ENCODE data around the gene ARHGEF4.

The ARHGEF4 gene

DNA sequence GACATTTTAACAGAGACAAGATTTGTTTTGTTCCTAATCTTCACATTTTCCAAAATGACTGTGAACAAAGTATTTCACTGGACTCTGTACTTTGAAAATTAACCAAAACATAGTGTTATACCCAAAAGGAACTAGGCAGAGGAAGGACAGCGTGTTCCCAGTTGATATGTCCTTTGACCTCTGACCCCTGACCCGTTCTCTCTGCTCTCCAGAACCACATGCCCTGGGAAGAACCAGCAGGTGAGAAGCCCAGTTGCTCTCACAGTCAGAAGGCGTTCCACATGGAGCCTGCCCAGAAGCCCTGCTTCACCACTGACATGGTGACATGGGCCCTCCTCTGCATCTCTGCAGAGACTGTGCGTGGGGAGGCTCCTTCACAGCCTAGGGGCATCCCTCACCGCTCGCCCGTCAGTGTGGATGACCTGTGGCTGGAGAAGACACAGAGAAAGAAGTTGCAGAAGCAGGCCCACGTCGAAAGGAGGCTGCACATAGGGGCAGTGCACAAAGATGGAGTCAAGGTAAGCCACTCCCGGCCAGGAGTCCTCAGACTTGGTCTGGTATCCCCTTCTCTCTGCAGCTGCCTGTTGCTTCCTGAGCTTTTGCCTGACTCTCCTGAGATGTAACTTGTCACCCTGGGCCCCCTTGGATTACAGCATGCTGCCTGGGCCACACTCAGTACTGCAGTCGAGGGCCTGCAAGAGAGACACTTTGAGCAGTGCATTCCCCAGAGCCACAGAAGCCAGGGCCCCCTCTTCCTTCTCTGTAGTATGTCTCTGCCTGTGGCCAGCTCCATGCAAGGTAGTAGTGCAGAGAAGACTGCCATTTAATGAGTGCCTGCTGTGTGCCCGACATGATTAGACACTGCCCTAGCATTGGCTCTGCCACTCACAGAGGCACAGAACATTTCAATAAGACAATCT lies 94.3 kb downstream of the ARHGEF4 start:
- DNase-seq, result no peak

DNA sequence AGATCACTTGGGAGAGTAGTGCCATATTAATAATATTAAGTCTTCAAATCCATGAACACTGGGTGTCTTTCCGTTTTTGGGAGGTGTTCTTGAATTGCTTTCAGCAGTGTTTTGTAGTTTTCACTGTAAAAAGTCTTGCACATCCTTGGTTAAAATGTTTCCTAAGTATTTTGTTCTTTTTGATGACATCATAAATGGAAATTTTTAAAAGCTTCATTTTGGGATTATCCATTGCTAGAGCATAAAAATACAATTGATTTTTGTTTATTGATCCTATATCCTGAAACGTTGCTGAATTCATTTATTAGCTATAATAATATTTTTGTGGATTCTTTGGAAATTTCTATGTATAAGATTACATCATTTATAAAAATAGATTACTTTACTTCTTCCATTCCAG lies 96.8 kb downstream of the ARHGEF4 start:
- no peak for DNase-seq

DNA sequence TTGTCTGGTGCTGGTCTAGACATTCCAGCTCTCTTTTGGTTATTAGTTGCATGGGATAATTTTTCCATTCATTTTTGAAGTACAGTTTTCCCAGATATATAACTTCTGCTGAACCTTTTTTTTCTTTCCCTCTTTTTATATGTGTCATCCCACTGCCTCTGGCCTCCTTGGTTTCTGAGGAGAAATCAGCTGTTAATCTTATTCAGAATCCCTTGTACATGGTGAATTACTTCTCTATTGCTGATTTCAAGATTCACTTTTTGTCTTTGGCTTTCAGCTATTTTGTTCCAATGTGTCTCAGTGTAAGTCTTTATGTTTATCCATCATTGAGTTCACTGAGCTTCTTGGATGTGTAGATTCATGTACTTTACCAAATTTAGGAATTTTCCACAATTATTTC lies 99.7 kb downstream of the ARHGEF4 start:
- DNase-seq, result no peak

DNA sequence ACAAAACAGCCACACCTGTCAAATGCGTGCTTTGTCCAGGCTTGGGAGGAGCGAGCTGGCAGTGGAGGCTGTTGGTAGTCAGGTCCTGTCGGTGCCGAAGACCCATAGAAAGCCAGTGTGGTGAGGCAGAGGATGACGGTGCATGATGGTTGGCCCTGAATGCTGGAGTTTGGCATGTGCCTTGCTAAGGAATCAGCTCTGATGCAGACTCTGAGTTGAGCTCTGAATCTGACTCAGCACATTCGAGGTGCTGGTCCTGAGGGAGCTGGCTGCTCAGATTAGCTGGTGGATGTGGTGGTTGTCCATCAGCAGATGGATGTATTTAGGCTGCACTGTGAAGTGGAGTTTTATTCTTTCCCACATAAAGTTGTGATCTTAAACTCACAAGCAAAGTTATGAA lies 111.3 kb downstream of the ARHGEF4 start:
- no peak for DNase-seq

DNA sequence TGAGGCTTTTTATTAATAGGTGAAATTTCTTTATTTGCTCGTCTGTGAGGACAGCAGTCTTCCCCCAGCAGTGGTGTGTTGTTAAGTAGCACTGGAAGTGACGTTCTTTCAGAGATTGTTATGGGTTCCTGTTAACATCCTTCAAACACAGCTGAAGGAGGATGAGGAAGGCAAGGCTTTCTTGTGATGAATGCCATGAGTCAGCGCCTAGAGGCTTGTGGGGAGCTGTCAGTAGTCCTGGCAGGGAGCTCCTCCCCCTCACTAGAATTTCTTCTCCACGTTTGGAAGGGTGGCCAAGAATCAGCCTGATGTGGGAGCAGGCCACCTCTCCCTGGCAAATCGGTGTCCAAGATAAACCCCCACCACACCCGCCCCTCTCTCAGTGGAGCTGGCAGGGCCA lies 113.2 kb downstream of the ARHGEF4 start:
- no peak for DNase-seq

DNA sequence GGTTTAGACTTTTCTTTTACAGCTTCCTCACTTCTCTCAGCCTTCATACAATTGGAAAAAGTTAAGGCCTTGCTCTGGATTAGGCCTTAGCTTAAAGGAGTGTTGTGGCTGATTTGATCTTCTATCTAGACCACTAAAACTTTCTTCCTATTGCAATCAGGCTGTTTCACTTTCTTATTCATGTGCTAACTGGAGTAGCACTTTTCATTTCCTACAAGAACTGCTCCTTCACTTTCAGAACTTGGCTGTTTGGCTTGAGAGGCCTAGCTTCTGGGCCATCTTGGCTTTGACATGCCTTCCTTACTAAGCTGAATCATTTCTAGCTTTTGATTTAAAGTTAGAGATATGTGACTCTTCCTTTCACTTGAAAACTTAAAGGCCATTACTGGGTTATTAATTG lies 114.3 kb downstream of the ARHGEF4 start:
- no peak for DNase-seq

DNA sequence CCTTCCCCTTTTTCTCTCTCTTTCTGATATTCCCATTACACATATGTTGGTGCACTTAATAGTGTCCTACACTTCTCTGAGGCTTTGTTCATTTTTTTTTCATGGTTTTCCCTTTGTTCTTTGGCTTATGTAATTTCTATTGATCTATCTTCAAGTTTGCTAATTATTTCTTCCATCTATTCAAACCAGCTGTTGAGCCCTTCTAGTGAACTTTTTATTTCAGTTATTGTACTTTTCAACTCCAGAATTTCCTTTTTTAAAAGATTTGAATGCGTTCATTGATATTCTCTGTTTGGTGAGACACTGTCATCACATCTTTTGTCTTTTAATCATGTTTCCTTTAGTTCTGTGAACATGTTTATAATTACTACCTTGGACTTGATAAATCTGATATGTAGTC lies 118.2 kb downstream of the ARHGEF4 start:
- no peak for DNase-seq

DNA sequence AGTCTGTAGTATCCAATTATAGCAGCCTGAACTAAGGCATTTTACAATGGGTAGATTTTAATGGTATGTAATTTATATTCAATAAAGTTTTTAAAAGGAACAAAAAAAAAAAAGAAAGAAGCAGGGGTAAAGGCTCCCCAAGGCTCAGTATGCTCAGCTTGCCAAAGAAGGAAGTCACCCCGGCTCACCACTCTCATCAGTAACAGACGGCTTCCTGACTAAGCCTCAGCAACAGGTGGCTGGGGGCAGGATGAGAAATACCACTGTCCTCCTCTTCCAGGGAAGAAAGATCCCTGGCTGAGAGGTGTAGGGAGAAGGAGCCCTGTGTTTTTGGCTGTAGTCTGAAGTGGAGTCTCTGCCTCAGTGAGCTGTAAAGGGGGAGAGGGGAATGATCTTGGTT lies 121.2 kb downstream of the ARHGEF4 start:
- no peak for DNase-seq

DNA sequence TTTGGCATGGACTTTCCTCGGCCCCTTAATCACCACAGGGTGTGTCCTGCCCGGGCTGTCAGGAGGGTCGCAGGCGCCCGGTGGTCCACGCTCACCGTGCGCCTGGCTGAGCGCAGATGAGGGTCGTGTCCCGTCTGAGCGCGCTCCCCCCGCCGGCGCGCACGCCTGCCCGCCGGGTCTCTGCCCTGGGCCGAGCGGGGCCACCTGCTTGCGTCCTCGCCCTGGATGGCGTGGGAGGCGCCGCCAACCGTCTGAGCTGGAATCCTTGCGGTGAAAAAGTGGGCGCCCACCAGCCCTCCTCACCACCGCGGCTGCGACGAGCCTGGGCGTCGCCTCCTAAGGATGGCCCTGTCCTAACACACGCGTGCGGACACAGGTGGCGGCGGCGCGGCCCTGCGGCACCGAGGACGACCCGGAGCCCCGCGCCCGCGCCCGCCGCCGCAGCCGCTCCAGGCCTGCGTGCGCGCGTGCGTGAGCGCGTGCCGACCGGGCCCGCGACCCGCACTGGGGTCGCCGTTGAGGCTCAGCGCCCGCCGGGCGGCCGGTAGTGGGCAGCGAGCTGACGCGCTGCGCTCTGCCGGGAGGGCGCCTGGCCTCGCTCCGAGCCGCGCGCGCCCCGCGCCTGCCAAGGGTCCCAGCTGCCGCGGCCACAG lies 126.6 kb downstream of the ARHGEF4 start:
- no peak for DNase-seq

DNA sequence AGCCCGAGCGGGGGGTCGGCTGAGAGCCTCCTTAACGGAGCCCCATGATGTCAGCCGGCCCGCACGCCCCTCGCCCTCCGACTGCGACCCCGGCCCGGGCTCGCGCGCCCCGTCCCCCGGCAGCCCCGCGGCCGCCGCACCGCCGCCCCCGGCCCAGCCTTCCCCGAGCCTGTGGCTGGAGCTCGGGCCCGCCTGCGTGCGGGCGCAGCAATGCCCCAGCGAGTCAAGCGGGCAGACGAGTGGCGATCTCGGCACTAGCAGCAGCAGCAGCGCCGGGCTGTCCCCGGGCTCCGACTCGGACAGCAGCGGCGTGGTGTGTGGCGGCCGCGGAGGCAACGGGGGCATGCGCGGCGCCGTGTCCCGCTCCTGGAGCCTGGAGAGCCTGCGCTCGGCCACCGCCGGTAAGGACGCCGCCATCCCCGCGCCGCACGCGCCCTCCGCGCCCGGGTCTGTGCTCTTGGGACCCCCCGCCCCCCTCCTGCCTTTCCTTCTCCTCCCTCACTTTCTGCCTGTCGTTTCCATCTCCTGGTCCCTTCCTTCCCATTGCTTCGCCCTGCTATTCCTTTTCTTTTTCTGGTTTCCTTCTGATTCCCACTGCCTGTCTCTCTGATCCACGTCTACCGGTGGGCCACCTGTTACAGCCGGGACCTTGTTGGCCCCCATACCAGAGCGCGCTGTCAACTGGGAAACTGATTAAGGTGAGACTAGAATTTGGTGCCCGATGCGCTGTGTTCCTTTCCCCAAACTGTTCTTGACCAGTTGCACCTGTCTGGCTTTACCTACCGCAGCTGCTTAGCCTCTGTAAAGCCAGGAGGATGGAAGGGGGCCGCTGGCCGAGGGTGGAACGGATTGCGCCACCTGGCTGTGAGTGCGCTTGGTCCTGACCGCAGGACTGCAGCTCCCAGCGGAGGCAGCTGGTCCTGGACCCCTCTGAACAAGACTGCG lies 127.4 kb downstream of the ARHGEF4 start:
- DNase-seq, result no peak

DNA sequence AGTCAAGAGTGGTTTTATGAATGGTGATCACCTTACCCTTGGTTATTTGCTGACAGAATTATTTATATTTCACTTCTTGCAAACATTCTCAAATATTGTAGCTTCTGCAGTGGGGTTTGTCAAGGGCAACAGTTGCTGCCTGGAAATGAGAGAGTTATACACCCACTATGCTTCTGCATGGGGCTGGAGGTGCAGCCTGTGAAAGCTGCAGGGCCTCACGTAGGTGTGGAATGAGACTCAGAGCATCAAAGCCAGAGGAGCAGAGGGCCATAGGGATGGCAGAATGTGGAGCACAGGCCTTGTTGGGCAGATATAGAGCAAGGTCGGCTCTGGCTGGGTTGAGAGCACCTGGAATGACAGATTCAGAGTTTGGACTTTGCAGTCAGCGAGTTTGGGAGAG lies 128.2 kb downstream of the ARHGEF4 start:
- DNase-seq, result no peak

DNA sequence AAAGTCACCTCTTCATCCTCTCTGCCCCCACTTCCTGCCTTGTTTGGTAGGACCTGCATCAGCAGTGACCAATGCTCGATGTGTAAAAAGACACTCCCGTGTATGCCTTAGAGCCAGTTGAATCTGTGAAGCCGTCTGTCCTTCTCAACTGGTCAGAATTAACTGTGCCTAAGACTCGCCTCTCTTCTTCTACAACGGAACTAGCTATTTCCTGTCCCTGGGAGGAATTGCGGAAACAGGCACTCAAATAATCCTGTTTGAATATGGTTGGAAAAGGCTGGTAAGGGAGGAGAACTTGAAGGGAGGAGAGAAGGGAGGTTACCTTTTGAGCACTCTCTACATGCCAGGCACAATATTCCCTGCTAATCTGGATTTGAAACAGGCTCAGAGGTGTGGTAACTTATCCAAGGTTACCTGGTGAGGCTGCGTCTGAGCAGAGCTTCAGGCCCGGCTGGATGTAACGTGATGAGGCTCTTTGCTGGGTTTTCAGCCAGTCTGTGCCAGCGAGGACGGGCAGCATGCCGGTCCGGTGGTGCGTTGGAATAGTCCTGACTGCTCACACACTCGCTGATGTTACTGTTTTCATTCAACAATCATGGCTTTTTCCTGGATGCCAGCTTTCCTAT lies 129.5 kb downstream of the ARHGEF4 start:
- DNase-seq, result no peak

DNA sequence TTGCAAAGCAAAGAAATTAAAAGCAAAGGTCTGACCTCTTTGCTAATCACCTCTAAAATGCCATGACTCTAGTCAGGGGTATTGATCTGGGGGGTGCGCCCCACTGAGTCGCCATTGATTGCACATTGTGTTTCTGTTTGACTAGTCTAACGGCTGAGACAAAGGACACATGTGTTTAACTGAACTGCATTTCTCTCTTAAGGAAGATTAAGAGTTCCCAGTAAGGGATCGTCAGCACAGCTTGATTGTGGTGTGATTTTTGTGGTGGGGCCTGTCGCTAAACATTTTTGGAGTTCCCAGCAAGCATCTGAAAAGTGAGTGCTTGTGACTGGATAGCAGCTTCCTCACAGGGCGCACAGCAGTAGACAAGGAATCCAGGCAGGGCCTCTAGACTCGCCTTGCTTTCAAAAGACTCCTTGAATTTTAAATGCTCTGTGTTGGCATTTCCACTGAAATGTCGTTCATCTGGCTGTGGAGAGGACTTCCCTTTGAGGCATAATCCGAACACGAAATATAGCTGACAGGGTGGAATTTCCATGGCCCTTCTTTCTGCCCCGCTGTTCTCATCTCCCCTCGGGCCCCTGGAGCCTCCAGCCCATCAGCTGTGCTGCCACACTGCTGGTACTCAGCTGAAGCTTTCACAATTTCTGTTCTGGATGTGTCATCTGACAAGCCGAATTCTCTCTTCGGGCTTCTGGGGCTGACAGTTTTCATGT lies 130.2 kb downstream of the ARHGEF4 start:
- DNase-seq, result no peak

DNA sequence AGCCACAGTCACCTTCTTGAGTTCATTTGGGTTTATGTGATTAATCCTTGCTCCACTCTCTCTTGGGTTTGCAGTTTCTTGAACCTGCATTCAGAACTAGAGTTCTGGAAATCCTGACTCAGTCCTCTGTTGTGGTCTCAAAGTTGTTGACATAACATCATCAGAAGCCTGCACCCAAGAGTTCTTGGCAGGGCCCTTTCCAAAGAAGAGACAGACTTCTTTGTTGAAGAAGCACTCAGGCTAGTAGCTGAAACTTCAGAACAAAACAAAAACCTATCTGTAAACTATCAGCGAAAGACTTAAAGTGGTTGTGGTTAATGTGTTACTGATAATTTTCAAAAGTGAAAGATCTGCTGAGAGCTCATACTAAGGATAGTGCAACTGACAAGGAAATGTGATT lies 135.7 kb downstream of the ARHGEF4 start:
- peak; percentile 3 for DNase-seq

DNA sequence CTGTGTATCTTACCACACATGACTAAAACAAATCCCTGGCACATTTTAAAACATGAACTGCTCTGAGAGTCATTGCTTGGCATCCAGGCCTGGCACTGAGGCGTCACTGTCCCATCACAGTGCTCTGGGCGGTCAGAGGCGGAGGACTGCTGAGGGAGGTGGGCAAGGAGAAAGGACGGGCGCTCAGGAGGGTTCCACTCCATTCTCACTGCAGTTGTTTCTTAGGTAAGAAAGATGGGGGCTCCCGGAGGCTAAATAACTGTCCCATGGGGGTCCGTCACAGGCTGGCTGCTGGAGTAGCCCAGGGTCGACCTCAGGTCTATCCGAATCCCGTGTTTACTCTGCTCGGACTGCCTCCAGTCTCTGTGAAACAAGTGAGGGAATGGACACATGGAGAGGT lies 139.0 kb downstream of the ARHGEF4 start:
- DNase-seq, result no peak

DNA sequence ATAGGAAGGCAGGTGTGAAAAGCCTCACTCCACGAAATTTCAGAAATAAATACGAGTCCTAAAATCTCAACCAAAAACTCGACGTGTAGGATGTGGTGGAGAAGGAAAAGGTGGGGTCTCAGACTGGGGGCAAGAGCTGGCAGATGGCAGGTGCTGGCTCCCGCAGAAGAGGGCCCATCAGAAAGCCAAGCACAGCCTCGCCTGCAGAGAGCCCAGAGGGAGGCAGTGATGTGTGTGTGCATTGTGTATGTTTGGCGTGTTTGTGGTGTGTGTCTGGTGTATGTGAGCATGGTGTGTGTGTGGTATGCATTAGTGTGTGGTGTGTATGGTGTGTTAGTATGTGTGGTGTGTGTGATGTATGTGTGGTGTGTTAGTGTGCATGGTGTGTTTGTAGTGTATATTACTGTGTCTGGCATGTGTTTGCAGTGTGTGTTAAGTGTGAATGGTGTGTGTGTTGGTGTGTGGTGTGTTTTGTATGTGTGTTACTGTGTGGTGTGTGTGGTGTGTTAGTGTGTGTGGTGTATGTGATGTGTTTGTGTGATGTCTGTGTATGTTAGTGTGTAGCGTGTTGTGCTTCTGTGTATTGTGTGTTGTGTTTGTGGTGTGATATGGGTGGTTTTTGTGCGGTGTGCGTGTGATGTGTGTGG lies 140.0 kb downstream of the ARHGEF4 start:
- DNase-seq, result no peak

DNA sequence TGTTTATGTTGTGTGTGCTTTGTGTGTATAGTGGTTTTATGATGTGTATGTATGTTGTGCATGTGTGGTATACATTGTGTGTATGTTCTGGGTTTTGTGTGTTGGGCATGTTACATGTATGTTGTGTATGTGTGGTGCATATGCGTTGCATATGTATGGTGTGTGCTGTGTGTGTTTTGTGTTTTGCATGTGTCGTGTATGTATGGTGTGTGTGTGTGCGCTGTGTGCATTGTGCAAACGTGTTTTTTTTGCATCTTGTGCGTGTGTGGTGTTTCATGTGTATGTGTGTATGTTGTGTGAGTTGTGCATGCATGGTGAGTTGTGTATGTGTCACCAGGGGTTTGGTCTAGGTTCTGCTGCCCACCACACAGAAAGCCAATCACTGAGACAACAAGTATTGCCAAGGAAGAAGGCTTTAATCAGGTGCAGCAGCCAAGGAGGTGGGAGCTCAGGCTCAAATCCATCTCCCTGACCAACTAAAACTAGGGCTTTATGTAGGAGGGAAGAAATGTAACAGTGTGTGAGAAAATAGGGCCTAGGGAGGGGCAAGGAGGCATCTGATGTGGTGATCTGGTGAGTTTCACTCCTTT lies 140.8 kb downstream of the ARHGEF4 start:
- DNase-seq, result no peak

DNA sequence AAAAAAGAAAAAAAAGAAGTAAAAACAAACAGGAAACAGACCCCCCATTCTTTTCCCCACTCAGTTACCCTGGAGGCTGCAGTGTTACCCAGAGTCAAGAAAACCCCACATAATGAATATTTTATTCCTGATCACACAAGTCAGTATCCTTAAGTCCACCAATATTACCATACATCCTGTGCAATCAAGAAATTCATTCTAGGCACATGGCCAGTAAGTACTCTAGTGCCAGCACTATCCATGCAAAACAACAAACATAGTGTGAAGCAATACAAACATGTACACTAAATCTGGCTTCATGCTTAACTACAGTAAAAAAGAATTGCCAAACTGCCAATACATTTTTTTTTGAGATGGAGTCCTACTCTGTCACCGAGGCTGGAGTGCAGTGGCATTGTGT lies 145.0 kb downstream of the ARHGEF4 start:
- DNase-seq, result no peak

DNA sequence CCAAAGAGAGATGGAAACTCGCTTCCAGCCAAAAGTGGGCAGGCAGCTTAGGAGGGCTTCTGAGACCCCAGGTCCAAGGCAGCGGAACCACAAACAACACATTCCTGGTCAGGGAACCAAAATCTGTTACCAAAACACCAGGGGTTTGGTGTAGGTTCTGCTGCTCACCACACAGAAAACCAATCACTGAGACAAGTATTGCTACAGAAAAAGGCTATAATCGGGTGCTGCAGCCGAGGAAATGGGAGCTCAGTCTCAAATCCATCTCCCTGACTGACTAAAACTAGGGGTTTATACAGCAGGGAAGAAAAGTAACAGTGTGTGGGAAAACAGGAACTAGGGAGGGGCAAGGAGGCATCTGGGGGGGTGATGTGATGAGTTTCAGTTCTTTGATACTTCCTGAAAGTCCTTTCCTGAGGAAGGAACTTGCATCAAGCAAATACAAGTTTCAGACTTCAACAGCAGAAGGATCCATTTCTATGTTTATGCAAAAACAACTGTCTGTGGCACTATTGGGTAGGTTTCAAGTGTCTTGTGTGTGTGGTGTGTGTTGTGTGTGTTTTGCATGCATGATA lies 148.6 kb downstream of the ARHGEF4 start:
- no peak for DNase-seq

DNA sequence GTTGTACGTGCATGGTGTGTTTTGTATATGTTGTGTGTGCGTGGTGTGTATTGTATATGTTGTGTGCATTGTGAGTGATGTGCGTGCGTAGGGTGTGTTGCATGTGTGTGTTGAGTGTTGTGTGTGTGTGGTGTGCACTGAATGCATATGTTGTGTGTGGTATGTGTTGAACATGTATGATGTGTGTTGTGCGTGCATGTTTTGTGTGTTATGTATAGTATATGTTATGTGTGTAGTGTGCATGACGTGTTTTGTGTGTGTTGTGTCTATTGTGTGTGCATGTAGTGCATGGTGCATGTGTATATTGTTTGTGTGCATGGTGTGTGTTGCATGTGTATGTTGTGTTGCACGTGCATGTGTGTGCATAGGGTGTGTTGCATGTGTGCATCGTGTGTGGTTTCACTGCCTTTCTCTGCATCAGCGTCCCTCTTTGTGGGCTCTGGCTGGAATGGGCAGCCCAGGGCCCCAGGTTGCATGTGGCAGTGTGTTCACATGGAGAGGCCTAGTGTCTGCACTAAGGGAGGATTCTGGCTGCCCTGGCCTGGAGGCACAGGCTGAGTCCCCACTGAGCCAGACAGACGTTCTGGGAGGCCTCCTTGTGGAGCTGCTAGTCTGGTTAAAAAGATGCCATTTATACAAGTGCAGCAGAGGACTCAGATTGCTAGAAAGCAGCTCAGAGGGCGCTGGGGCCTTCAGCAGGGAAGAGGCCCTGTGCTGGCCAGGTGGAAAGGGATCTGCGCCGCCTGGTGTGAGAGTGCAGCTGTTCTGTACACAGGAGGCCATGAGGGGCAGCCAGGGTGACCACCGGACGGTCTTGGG lies 149.3 kb downstream of the ARHGEF4 start:
- DNase-seq, result no peak
